SK-N-SH (cell line): ENCODE measurements around the gene LIN7C. TPM values are rescaled to one million over a fixed set of nuclear protein-coding genes. Genes with fewer than 3 reads are reported as not detected.

Experiments
- CTCF ChIA-PET: fragments of 300-600, 350-600 bp; formaldehyde crosslinking; extraction: SDS; loops from one replicate; lab custom pipeline; 2021; lab: Yijun Ruan, JAX
- POLR2A ChIA-PET: fragments of 350-600 bp; sonication (Branson Sonifier 250); formaldehyde crosslinking; extraction: SDS; loops from one replicate; lab custom pipeline; 2020; ENCODE audit warnings: antibody characterized with exemption, inconsistent platforms; lab: Yijun Ruan, JAX
- DNase-seq: peaks from one replicate; pipeline ENCODE4 v3.0.0; 2012
- H2AFZ ChIP-seq: fragments of 200-600 bp; sonication (generic); 2 replicates; pipeline ENCODE4 v1.8.1; 2016; ENCODE audit warnings: antibody characterized with exemption, mild to moderate bottlenecking, low read depth
- H3F3A ChIP-seq: fragments of 200-600 bp; sonication (generic); replicated peaks from 2 replicates; pipeline ENCODE3; 2016; ENCODE audit warnings: antibody characterized with exemption, mild to moderate bottlenecking; ENCODE audit not compliant: insufficient read depth
- H3K27ac ChIP-seq, 2 experiments: fragments of 200-500 bp in 1 of 2; fragments of 200-600 bp in 1 of 2; sonication (Bioruptor generic) in 1 of 2; sonication (generic), shearing (Covaris generic) in 1 of 2; 2 replicates each; pipeline versions ENCODE4 v1.5.1 to v1.6.1; 2014 to 2016; ENCODE audit warnings: low read depth in 2 of 2, inconsistent platforms in 1 of 2, low read length in 1 of 2, mild to moderate bottlenecking in 1 of 2, mixed read lengths in 1 of 2
- H3K27me3 ChIP-seq: fragments of 200-600 bp; sonication (generic), shearing (Covaris generic); 2 replicates; pipeline ENCODE4 v1.6.1; 2016; ENCODE audit warnings: mixed run types; ENCODE audit not compliant: insufficient read depth
- H3K36me3 ChIP-seq, 2 experiments: fragments of 200-500 bp in 1 of 2; fragments of 200-600 bp in 1 of 2; sonication (Bioruptor generic) in 1 of 2; sonication (generic) in 1 of 2; replicated peaks in 1 of 2; 2 replicates each; pipeline versions ENCODE3 to v1.5.1; 2014 to 2016; ENCODE audit warnings: low read length in 1 of 2, mild to moderate bottlenecking in 1 of 2; ENCODE audit not compliant: insufficient read depth in 2 of 2, control insufficient read depth in 1 of 2
- H3K4me1 ChIP-seq, 2 experiments: fragments of 200-500 bp in 1 of 2; fragments of 200-600 bp in 1 of 2; sonication (Bioruptor generic) in 1 of 2; sonication (generic), shearing (Covaris generic) in 1 of 2; 2 replicates each; pipeline versions ENCODE4 v1.5.1 to v1.6.1; 2014 to 2016; ENCODE audit warnings: low read depth in 1 of 2, low read length in 1 of 2, mixed run types in 1 of 2; ENCODE audit not compliant: insufficient read depth in 2 of 2, control insufficient read depth in 1 of 2
- H3K4me2 ChIP-seq: fragments of 200-600 bp; sonication (generic), shearing (Covaris generic); 2 replicates; pipeline ENCODE4 v1.6.1; 2017; ENCODE audit warnings: mixed run types
- H3K4me3 ChIP-seq, 2 experiments: fragments of 200-500 bp in 1 of 2; fragments of 200-600 bp in 1 of 2; sonication (Bioruptor generic) in 1 of 2; sonication (generic), shearing (Covaris generic) in 1 of 2; 2 replicates each; pipeline versions ENCODE4 v1.5.1 to v1.8.1; 2014 to 2016; ENCODE audit warnings: low read depth in 2 of 2, inconsistent platforms in 1 of 2, low read length in 1 of 2, mild to moderate bottlenecking in 1 of 2, mixed read lengths in 1 of 2, moderate library complexity in 1 of 2
- H3K79me2 ChIP-seq: fragments of 200-600 bp; sonication (generic); 2 replicates; pipeline ENCODE4 v1.8.1; 2017; ENCODE audit warnings: mild to moderate bottlenecking; ENCODE audit not compliant: insufficient read depth
- H3K9ac ChIP-seq: fragments of 200-600 bp; sonication (generic); 2 replicates; pipeline ENCODE4 v1.6.1; 2017; ENCODE audit warnings: mixed run types
- H3K9me2 ChIP-seq: fragments of 200-600 bp; sonication (generic); 2 replicates; pipeline ENCODE4 v1.6.1; 2017; ENCODE audit warnings: mixed run types
- H3K9me3 ChIP-seq: fragments of 200-600 bp; sonication (generic); 2 replicates; pipeline ENCODE4 v1.6.1; 2017; ENCODE audit warnings: mixed run types, mild to moderate bottlenecking, moderate library complexity
- H4K20me1 ChIP-seq: fragments of 200-600 bp; sonication (generic); 2 replicates; pipeline ENCODE4 v1.6.1; 2017; ENCODE audit warnings: mild to moderate bottlenecking, mixed run types; ENCODE audit not compliant: insufficient read depth
- CHD2 ChIP-seq: fragments of 150-350 bp; IDR thresholded peaks from 2 replicates; pipeline ENCODE4 v1.6.1; 2018; ENCODE audit warnings: low read length; ENCODE audit not compliant: partially characterized antibody
- EP300 ChIP-seq, 2 experiments: IDR thresholded peaks; 2 replicates each; pipeline versions ENCODE4 v1.4.0 to v1.6.1; 2012; ENCODE audit warnings: borderline replicate concordance in 1 of 2, low read depth in 1 of 2, low read length in 1 of 2
- FOSL2 ChIP-seq: IDR thresholded peaks from 2 replicates; pipeline ENCODE4 v1.4.0; 2012; ENCODE audit warnings: low read depth, mild to moderate bottlenecking, moderate library complexity, borderline replicate concordance
- FOXM1 ChIP-seq: IDR thresholded peaks from 2 replicates; pipeline ENCODE4 v1.4.0; 2012; ENCODE audit warnings: low read depth, mild to moderate bottlenecking
- GABPA ChIP-seq: IDR thresholded peaks from 2 replicates; pipeline ENCODE4 v1.4.0; 2012; ENCODE audit warnings: low read depth, mild to moderate bottlenecking
- GATA2 ChIP-seq: sonication (generic); formaldehyde crosslinking; IDR thresholded peaks from 2 replicates; pipeline ENCODE4 v1.5.0; 2020; ENCODE audit warnings: mild to moderate bottlenecking, missing genetic modification reagents
- MAX ChIP-seq: IDR thresholded peaks from 2 replicates; pipeline ENCODE4 v1.4.0; 2012; ENCODE audit warnings: low read depth
- MEF2A ChIP-seq: IDR thresholded peaks from 2 replicates; pipeline ENCODE4 v1.4.0; 2012; ENCODE audit warnings: low read depth, borderline replicate concordance
- NFIC ChIP-seq: IDR thresholded peaks from 2 replicates; pipeline ENCODE4 v1.4.0; 2012; ENCODE audit warnings: borderline replicate concordance
- PBX3 ChIP-seq: IDR thresholded peaks from 2 replicates; pipeline ENCODE4; 2012
- RAD21 ChIP-seq: IDR thresholded peaks from 2 replicates; pipeline ENCODE4 v1.6.1; 2012; ENCODE audit warnings: mild to moderate bottlenecking, low read length
- RCOR1 ChIP-seq: fragments of 150-350 bp; IDR thresholded peaks from 2 replicates; pipeline ENCODE4 v1.6.1; 2017; ENCODE audit warnings: antibody characterized with exemption, low read length
- REST ChIP-seq: IDR thresholded peaks from 2 replicates; pipeline ENCODE4 v1.6.1; 2012; ENCODE audit warnings: mild to moderate bottlenecking, low read depth, low read length, moderate library complexity
- SIN3A ChIP-seq: IDR thresholded peaks from 2 replicates; pipeline ENCODE4 v1.6.1; 2012; ENCODE audit warnings: low read depth, mild to moderate bottlenecking, low read length, moderate library complexity, borderline replicate concordance
- TEAD4 ChIP-seq: IDR thresholded peaks from 2 replicates; pipeline ENCODE4 v1.4.0; 2012; ENCODE audit warnings: mild to moderate bottlenecking, borderline replicate concordance; ENCODE audit not compliant: insufficient read depth
- WGBS: methylation state at CpG from one replicate; pipeline ENCODE4 v1.1.6; 2017; ENCODE audit warnings: low lambda C conversion rate; 5-methylcytosine and 5-hydroxymethylcytosine counted together
- polyA plus RNA-seq, 3 experiments: library from polyadenylated mRNA; depleted of rRNA; stranded (reverse); fragments of >200 nt; gene quantifications; 2 replicates each; pipeline ENCODE4 v1.2.3, GENCODE V29; 2012

The LIN7C gene
- polyA plus RNA-seq, 1 of the 3 experiments (the other 2 are of a cell fraction), result 7.3 TPM

GRCh38 chr11:27535103-27535502 is 28.5 kb upstream of the LIN7C start:
- Histone ChIP-seq H3K4me3 (no peak overlapping the region), H2AFZ (no peak overlapping the region), H3K79me2 (no peaks in the 10 kb centered on the region), H3F3A (no peaks in the 10 kb centered on the region), H3K27ac (no peak overlapping the region), H3K4me1 (no peaks in the 10 kb centered on the region), H3K9me2 (no peaks in the 10 kb centered on the region), H3K9ac (no peak overlapping the region), H3K36me3 (no peaks in the 10 kb centered on the region), H4K20me1 (no peaks in the 10 kb centered on the region), H3K4me2 (no peak overlapping the region), H3K27me3 (no peaks in the 10 kb centered on the region), H3K9me3 (no peaks in the 10 kb centered on the region)
- CTCF ChIA-PET, result no interaction called here
- TF ChIP-seq PBX3, result no peak
- no peak for TF ChIP-seq CHD2
- TF ChIP-seq FOSL2, result no peak
- no peak for TF ChIP-seq EP300 (IDR thresholded peaks at IDR 0.05; ENCODE audit: borderline replicate concordance in 1 of 2, low read depth in 1 of 2, low read length in 1 of 2)
- TF ChIP-seq FOXM1, result no peak
- no peak for TF ChIP-seq RCOR1
- TF ChIP-seq TEAD4, result no peak
- no peak for TF ChIP-seq RAD21
- no peak for TF ChIP-seq MAX
- no peak for TF ChIP-seq GATA2 (CRISPR knock-in tag)
- no peak for TF ChIP-seq NFIC
- no peak for TF ChIP-seq REST
- 84% methylated on average over 2 of the region's 2 CpGs for WGBS
- no peak for DNase-seq
- POLR2A ChIA-PET, result no interaction called here

GRCh38 chr11:27532652-27533325 is 26.2 kb upstream of the LIN7C start:
- no peak overlapping the region for H3K4me3 ChIP-seq
- POLR2A ChIA-PET, result no interaction called here

More at GRCh38 chr11:27532652-27533325, 26.2 kb upstream of the LIN7C start:
- 63% methylated on average over 4 of the region's 4 CpGs for WGBS
- H3K4me2 ChIP-seq, result no peak overlapping the region
- TF ChIP-seq GABPA, result no peak
- no peak for TF ChIP-seq FOSL2
- TF ChIP-seq SIN3A, result no peak
- TF ChIP-seq MEF2A, result no peak
- no peaks in the 10 kb centered on the region for H3K9me3 ChIP-seq
- H3K9me2 ChIP-seq, result no peaks in the 10 kb centered on the region
- H3K36me3 ChIP-seq, result no peaks in the 10 kb centered on the region
- DNase-seq, result no peak
- CTCF ChIA-PET, result interaction anchor here (1.0 kb wide), 1 partner anchor 23 kb away, joined by 4 read pairs; no protein-coding TSS in a partner anchor
- no peaks in the 10 kb centered on the region; a peak in 1 of 4 replicates for H3K4me1 ChIP-seq
- no peaks in the 10 kb centered on the region for H3K79me2 ChIP-seq
- no peaks in the 10 kb centered on the region for H3K27me3 ChIP-seq
- no peaks in the 10 kb centered on the region for H4K20me1 ChIP-seq
- H3K27ac ChIP-seq, result no peak overlapping the region
- no peak overlapping the region for H2AFZ ChIP-seq
- H3F3A ChIP-seq, result no peaks in the 10 kb centered on the region
- no peak overlapping the region for H3K9ac ChIP-seq
